DOHH2 (cell line): ENCODE data around the gene CPNE5.

Source experiments
- CTCF ChIP-seq: fragments of 200-600 bp; sonication (generic); IDR thresholded peaks from one replicate; pipeline ENCODE4 v1.5.1; 2014; ENCODE audit warnings: antibody characterized with exemption, mild to moderate bottlenecking, low read depth, low read length; ENCODE audit not compliant: poor library complexity, severe bottlenecking
- EZH2phosphoT487 ChIP-seq: fragments of 200-600 bp; sonication (generic); IDR thresholded peaks from 2 replicates; pipeline ENCODE4 v1.6.1; 2017; ENCODE audit warnings: borderline replicate concordance, mild to moderate bottlenecking, antibody characterized with exemption, low read length, moderate library complexity, mixed read lengths

- TF ChIP-seq CTCF (no peak), EZH2phosphoT487 (no peak)
Observed at GRCh38 chr6:36862164-36862847, 23.1 kb upstream of the CPNE5 start.
